Measurements from ENCODE around the gene IL1F10.
A peak's percentile ranks its signal among the peaks of the same experiment; 100 is the strongest.

Gene IL1F10

GRCh38 chr2:113116100-113116958 lies 48.6 kb downstream of the IL1F10 start:
- DNase-seq (ENCODE audit: low read depth): peak; percentile 54
- no peak for TF ChIP-seq CTCF (IDR thresholded peaks at IDR 0.05; ENCODE audit: insufficient read depth, low read depth, low read length, missing control alignments)
- no peak overlapping the region for H3K4me3 ChIP-seq (ENCODE audit: low read depth, low read length)

- no peak overlapping the region for H3K4me3 ChIP-seq (ENCODE audit: low read depth, low read length)
- TF ChIP-seq CTCF (IDR thresholded peaks at IDR 0.05; ENCODE audit: insufficient read depth, low read depth, low read length, missing control alignments): no peak
- DNase-seq (ENCODE audit: low read depth): no peak
These were observed 49.9 kb downstream of the IL1F10 start for GRCh38 chr2:113117541-113118262.

- H3K4me3 ChIP-seq (ENCODE audit: low read depth, low read length): no peak overlapping the region
- no peak for TF ChIP-seq CTCF (IDR thresholded peaks at IDR 0.05; ENCODE audit: insufficient read depth, low read depth, low read length, missing control alignments)
- no peak for DNase-seq (ENCODE audit: low read depth)
These were observed 50.5 kb downstream of the IL1F10 start for GRCh38 chr2:113118263-113118657.

DNA sequence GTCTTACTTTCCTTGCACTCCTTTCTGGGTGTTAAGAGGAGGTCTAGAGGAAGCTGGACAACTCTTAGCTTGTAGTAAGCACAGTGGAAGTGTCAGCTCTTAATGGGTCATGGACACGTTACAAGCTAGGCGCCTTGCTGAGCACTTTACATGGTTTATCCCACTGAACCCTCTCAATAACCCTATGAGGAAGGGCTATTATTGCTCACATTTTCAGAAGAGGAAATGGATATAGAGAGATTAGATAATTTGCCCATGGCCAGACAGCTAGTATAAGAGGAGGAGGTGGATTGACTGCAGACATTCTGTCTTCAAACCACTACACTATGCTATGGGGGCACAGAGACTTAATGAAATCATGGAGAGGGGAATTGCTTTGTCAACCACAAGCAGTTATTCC lies 51.3 kb downstream of the IL1F10 start:
- no peak for DNase-seq (ENCODE audit: low read depth)
- TF ChIP-seq CTCF (IDR thresholded peaks at IDR 0.05; ENCODE audit: insufficient read depth, low read depth, low read length, missing control alignments): no peak
- H3K4me3 ChIP-seq (ENCODE audit: low read depth, low read length): no peak overlapping the region

- DNase-seq (ENCODE audit: low read depth): no peak
- H3K4me3 ChIP-seq (ENCODE audit: low read depth, low read length): no peak overlapping the region
- no peak for TF ChIP-seq CTCF (IDR thresholded peaks at IDR 0.05; ENCODE audit: insufficient read depth, low read depth, low read length, missing control alignments)
These were observed 53.1 kb downstream of the IL1F10 start for GRCh38 chr2:113120861-113121260.

- DNase-seq (ENCODE audit: low read depth): no peak
- no peak overlapping the region for H3K4me3 ChIP-seq (ENCODE audit: low read depth, low read length)
- no peak for TF ChIP-seq CTCF (IDR thresholded peaks at IDR 0.05; ENCODE audit: insufficient read depth, low read depth, low read length, missing control alignments)
These were observed 54.6 kb downstream of the IL1F10 start for GRCh38 chr2:113122364-113122763.

Measured in GM12865 (cell line).